ENCODE results near the gene ZNF773.

GRCh38 chr19:57552432-57552831 is 52.7 kb downstream of the ZNF773 start:
- TF ChIP-seq POLR2A (IDR thresholded peaks at IDR 0.05) (no peak), CTCF (IDR thresholded peaks at IDR 0.05) (no peak)
